Islet of Langerhans (tissue), 1 donor: ENCODE data around the gene MSI1.

Source experiments
- FAIRE-seq: peaks from one replicate; lab custom pipeline; 2011; peaks lifted over from hg19 to GRCh38; lab: Jason Lieb, UNC

The MSI1 gene

DNA sequence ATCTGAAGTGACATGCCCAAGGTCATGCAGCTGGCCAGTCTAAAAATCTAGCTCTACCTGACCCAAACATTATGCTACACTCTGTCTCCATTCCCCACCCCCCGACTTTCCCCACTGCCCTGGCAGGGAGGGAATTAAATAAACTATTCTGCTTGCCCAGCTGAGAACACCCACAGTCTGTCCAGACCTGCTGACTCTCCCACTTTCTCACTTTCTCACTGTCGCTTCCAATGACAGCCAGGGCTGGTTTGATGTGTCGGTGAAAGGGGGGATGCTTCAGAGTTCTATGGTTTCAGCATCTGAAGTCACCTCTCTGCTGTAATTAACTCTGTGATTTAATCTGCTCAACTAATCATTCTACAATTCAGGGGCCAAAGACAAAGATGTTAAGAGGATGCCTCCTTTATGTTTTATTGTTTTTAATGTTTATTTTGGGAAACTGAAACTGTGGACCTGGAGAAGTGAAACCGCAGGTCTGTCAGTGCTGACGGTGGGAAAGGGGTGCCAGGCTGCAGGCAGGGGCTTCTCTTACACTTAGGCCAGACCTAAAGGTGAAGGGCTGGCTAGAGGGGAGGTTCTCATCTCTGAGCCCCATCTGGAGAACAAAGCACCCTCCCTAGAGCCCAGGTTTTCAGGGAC, 8.1 kb upstream of the MSI1 start:
- FAIRE-seq: no peak

DNA sequence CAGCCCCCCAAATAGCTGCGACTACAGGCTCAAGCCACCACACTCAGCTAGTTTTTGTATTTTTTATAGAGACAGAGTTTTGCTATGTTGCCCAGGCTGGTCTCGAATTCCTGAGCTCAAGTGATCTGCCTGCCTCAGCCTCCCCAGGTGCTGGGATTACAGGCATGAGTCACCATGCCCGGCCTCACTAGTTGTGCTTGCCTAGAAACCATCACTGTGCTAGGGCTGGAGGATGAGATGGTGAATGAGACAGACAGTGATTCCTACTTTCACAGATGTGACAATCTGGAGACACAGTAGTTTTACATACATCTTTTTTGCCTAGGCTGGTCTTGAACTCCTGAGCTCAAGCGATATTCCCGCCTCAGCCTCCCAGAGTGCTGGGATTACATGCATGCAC, 7.5 kb upstream of the MSI1 start:
- FAIRE-seq: no peak

DNA sequence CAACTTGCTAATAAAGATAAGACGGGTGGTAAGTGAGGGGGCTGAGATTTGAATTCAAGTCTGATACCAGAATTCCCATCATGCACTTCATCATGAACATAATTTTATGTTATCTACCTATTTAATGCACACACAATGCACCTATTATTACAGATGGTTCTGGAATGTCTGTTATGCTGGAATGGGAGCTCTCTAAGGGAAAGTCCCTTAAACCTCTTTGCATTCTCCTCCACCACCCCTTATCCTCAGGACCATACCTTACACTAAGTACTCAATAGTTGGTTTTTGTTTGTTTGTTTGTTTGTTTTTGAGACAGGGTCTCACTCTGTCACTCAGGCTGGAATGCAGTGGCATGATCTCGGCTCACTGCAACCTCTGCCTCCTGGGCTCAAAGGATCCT, 7.0 kb upstream of the MSI1 start:
- FAIRE-seq: no peak

DNA sequence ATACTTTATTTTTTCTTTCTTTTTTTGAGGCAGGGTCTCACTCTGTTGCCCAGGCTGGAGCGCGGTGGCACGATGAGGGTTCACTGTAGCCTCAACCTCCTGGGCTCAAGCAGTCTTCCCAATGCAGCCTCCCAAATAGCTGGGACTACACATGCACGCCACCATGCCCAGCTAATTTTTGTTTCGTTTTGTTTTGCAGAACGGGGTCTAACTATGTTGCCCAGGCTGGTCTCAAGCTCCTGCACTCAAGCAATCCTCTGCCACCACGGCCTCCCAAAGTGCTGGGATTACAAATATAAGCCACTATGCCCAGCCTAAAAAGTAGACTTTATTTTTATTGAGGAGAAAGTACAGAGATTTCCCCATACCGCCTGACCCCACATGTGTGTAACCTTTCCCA, 4.7 kb upstream of the MSI1 start:
- FAIRE-seq: no peak

DNA sequence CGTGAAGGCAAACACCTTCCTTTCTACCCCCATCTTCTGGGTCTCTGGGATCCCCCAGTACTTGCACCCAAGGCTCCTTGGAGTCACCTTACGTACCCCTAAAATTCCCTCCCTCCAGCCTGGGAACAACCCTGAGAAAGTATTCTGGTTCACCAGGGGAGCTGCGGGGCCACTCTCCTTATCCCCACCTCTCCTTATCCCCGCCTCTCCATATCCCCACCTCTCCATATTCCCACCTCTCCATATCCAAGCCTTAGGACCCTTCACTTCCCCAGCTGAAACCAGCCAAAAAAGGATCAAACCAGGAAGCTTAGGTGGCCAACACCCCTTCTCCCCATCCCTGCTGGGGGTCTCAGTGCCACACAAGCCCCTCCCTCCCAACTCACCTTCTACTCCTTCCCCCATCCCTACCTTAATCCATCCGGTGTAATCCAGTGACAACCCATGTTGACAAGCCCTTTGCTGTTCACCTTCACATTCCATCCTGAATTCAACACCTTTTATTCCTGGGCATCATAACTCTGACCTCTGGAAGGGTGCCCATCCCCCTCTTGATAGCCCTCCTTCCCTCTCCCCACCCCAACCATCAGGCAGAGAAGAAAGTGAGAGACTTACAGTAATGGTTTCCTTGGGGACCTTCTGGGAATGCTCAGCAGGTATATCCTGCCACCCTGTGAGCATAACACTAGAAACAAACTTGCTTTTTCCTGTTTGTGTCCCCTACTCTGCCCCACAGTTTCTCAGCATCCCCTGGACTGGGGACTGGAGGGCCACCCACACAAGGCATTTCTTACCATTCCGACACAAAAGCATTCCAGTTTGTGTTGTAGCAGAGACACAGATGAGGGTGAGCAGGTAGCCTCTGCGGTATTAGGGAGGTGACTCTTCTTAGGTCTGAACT, 1.6 kb upstream of the MSI1 start:
- FAIRE-seq: no peak

DNA sequence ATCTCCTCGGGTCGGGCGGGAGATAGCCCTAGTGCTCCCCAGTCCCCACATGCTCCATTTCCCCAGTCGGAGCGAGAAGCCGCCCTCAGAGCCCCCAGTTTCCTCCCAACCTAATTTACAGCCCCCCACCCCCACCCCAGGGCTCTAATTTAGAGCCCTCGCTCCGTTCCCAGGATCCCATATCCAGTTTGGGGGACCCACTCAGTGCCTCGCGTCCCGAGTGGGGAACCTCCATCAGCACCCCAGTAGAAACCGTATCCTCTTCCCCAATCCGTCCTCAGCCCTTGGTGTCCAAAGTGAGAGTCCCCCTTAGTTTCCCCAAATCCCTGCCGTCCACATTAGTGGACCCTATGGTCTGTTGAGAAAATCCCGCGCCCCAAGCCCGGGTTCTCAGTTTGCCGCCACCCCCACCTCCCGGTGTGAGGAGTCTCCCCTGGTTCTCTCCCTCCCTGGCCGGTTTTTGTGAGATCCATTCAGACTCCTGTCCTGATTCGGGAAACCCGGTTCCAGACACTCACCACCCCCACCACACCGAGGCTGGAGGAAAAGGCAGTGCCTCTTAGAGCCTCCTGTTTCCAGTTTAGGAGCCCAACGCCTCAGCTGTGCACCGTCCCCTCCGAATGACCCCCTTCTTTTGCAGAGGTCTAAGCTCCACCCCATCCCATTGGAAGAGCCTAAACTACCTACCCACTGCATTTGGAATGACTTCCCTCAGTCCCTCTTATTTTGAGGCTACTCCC, 809 bp upstream of the MSI1 start:
- no peak for FAIRE-seq

DNA sequence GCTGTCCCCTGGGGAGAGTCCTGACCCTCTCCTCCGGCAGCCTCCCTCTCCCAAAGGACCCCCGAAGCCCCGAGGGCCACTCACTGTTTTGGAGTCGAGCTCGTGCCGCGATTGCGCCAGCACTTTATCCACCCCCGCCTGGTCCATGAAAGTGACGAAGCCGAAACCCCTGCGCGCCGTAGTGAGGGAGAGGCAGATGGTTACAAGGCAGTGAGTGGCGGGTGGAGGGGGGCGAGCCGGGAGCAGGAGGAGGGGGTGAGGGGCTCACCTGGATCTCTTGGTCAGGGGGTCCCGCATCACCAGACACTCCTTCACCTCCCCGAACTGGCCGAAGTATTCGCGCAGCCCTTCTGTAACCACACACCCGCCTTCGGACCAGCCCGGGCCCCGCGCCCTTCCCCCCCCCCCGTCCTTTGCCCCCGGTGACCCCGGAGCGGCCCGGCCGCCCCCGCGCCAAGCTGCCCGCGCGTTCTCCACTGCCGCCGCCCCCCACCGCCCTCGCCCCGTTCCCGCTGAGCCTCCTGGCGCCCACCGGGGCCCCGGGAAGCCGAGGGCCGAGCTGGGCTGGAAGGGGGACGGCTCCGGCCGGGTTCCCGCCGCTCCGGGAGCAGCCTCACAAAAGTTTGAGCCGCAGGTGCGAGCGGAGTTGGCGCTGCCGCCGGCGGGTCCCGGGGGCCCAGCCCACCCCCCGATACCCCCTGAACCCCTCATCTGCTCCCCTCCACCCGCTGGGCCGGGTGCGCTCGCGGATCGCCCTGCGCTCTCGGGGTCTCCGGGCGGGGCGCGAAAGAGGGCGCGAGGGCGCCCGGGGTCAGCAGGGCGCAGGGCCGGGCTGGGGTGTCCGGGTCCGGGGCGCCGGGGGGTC, 808 bp downstream of the MSI1 start:
- no peak for FAIRE-seq

DNA sequence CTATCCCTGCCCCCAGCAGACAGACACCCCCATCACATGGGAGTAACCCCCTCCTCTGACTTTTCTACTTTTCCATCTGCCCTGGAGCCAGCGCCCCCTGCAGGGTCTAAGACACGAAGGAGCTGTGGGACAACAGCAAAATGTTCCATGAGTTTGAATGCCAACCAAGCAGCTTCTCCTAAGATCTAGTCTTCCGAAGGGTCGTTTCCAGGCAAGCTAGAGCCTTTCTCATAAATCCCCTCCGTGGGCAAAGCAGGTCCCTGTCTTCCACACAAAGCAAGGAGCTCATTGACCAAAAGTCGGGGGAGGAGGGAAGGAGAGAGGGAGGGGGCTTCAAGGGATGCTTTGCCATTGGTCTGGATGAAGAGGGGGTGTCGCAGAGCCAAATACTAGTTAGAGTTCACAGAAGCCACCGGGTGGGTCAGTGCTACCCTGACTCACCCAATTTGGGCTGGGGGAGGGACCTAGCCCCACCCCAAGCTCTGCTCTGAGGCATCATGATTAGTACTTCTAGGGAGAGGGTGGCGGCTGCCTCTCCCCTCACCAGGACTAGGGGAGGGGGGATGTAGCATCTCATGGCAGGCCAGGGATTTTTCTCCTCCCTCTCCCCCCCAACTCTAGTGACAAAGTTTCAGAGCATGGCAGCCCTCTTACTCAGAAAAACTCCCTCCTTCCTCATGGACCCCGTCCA, 1.6 kb downstream of the MSI1 start:
- FAIRE-seq: no peak

DNA sequence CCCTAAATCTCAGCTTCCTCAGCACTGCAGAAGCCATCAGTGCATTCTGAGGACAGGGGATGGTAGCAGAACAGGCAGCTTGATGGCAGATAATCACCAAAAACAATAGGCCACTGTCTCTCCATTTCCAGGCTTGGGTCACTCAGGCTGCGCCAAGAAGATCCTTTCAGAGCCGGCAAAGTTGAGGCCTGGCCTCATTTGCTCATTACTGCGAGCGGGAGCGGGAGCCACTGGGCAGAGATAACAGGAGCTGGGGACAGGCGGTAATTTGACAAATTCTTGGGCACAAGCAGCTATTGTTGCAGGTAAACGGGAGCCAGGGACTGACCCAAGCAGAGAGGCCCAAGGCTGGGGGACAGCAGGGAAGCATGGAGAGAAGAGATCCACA, 2.1 kb downstream of the MSI1 start:
- FAIRE-seq: no peak

DNA sequence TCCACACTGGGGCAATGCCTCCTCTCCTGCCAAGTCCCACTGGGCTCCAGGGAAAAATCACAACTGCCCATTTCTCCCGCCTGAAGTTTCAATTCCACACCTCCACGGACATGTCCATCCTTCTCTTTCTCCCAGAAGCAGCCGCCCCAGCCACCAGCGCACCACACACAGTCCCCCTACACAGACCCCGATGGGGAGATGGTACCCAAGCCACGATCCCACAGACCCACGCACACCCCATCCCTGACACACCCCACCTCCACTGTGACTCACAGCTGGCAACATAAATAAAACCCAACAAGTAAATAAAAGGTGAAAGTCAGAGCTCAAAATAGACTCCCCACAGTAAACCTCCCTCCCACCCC, 2.6 kb downstream of the MSI1 start:
- FAIRE-seq: no peak

DNA sequence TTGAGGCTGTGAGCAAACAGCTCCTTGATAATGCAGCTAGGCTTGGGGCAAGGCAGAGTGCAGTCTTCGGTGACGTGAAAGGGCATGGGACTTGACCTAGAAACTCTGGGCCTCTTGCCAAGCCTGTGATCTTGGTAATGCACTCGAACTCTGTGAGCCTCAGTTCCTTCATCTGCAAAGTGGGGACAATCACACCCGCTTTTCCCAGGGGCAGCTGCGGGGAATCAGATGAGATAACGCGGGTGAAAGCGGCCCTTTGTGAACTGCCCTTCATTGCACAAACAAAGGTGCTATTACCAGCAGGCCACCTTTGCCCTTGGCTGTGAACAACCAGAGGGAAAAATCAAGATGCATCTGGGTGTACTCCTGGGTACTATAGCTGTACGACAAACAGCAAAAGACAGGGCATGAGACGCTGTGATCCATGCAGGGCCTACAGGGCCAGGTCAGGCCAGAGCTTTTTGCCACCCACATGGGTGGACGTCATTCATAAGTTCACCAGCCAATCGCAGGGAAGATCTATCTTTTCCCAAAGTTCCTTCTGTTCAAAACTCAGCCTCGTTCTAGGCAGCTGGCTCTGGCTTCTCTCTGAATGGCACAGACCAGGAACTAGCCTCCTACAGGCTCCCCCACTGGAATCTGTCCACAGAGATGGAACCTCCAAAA, 3.2 kb downstream of the MSI1 start:
- no peak for FAIRE-seq

DNA sequence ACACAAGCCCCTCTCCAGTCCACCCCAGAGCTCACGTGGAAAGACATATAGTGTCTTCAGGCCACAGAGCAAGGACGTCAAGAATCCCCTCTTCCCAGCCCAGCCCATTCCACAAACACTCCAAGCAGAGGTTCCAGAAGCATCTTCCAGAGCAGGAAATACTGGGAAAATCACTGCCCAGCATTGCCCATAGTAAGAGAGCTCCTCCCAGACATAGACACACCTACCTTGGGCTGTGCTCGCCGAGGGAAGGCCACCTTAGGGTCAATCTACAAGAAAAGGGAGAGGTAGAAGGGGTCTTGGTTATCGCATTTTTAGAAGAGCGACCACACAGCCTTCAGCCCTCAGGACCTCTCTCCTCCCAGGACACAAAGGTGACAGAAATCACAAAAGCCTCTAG, 4.5 kb downstream of the MSI1 start:
- no peak for FAIRE-seq

DNA sequence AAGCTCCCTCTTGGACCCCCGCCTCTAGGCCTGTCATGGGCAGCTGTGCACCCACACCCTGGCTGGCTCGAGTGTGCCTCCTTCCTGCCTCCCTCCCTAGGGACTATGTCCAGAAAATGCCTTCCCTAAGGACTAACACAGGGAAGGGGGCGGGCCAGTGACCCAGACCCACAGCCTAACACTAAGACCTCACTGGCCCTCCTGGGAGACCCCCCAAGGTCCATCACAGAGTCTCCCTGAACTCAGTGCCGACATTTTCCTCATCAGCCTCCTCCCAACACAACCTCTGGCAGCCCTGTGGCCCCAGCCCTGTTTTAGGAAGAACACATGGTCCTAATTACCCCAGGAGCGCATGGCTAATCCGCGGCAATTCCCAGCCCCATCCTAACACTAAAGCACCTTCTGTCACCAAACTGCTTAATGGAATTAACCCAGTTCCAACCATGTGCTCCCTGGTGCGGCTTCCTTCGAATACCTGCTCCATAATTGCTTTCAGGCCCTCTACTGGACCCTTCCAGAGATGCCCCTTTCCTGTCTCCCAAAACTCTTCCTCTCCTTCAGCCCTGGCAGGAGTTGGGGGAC, 5.6 kb downstream of the MSI1 start:
- no peak for FAIRE-seq

DNA sequence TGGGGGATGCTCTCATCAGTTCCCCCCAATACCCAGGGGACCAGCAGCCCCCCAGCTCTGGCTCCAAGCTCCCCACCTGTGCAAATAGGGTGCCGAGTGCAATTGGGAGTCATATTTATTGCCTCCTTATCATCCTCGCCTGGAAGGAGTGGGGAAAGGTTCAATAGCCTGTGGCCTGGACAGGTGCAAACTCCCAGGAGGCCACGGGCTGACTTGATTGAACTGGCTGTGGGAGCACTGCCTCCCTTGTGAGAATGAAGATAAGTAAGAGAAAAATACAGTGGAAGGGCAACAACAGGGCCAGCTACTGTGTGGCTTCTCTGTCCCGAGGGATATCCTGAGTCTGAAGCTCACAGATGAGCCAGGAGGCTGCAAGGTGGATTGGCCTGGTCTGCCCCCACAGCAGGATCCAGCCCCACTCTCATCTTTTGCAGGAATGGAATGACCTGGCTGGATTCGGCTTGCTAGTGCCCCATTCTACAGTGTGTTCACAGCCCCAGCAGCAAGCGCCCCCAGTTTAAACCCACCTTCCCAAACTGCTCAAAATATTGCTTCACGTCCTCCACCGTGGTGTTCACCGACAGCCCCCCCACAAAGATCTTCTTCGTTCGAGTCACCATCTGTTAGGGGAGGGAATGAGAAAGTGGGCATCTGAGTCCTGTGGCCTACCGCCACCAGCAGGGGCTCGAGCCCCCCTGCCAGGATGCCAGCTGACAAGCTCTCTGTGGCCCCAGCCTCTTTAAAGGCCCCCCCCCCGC, 6.3 kb downstream of the MSI1 start:
- FAIRE-seq: no peak

DNA sequence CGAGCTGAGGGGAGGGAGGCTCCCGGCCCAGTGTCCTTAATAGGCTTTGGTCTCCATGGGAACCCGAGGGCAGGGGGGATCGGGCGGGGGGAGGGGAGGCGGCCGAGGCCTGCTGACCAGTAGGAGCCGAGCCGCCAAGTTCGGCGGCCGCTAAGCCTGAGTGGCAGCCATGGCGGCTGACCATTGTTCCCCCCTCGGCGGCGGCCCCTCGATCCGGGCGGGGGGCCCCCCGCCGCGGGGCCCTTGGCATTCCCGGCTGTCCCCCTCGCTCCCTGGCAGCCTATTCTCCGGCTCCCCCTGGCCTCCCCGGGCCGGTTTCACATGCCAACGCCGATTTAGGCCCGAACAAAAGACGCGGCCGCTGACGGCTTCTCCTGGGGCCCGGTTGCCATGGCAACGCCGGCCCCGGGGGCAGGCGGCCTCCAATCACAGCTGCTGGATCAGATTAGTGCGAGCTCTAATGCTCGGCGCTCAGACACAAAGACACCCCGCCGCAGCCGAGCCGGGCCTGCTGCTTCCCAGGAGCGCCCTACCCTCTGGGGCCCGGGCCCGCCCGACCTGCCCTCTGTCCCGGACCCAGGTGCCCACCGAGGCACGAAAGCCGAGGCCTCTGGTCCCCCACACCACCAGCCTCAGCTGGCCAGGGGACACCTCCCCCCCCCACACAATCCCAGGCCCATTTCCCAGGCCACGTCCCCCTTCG, 7.3 kb downstream of the MSI1 start:
- FAIRE-seq: no peak

DNA sequence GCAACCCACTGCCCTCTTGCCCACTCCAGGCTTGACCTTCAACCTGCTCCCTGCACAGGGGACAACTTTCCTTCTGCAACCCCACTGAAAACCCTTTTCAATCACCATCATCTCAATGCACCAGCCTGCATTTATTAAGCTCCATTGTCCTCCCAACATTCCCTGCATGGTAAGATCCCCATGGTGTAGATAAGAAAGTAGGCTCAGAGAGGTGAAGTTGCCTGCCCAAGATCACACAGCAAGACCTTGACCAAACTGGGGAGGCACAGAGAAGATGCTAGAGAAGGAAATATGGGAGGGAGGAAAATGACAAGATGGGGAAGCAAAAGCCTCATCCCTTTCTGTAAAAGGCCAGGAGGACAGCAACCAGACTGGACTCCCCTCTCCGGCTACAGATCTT, 9.8 kb downstream of the MSI1 start:
- FAIRE-seq: no peak

DNA sequence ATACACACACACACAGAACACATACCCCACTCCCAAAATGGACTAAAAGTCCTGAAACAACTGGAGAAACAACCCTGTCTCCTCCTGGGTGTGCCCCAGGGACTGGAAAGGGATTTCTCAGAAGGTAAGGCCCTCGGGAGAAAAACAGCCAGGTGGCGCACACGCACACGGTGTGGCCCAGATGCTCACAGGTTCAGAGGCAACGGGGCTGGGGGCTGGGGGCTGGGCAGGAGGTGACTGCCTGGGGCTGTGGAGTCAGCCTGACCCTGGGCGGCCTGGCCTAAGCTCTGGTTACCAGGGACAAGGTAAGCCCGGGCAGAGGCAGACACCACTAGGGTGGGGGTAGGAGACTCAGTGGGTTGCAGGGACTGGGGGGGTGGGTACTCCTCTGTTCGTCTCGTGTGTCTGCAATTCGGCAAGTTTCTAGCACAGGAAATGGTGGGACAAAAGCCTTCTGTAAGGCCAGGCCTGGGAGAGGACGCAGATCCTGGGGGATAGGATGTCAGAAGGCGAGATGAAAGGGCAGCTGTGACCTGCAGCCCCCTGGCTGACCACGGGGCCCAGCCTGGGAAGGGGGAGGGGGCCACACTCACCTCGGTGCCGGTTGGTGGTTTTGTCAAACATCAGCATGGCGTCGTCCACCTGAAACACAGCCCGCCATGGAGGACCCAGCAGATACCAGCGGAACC, 10.4 kb downstream of the MSI1 start:
- FAIRE-seq: no peak

DNA sequence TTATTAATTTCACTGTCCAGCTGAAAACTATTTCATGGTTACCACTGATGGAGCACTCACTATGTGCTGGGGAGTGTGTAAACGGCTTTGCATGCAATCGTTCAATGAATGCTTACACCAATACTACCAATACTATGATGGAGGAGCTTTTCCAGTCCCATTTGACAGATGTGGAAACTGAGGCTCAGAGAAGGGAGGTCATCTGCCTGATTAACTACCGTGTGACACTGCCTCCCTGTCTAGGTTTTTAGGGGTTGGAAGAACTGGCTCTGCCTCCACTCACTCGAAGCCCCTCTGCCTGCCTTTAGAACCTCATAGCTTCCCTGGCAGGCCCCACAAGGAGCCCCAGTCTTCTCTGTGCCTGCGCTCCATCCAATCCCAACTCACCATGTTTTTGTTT, 11.9 kb downstream of the MSI1 start:
- no peak for FAIRE-seq

DNA sequence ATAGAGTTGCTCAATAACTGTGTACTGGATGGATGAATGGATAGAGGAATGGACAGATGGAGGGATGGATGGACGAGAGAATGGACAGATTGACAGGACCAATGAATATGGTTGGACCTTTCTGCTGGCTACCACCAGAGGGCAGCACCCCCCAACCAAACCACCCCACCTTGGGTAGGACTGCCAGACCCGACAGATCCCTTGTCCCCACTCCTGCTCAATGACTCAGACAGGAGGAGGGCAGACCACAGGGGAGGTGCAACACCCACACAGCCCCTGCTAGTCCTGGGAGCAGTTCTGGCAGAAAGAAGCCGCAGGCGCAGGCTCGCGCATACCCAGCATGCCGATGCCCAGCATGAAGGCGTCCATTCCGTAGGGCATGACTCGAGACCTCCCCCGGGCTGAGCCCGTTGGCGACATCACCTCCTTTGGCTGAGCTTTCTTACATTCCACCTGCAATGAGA, 12.4 kb downstream of the MSI1 start:
- FAIRE-seq: no peak
